H1 (cell line): ENCODE data around the gene KCNC1. TPM values are rescaled to one million over a fixed set of nuclear protein-coding genes. Genes with fewer than 3 reads are reported as not detected.

Experiments used
- CTCF ChIA-PET: fragments of 300-600 bp; sonication (Branson Sonifier 250); formaldehyde crosslinking; loops from one replicate; lab custom pipeline; 2021; ENCODE audit not compliant: partially characterized antibody; lab: Charles Lee
- POLR2A ChIA-PET: fragments of 300-600 bp; sonication (Branson Sonifier 250); formaldehyde crosslinking; loops from one replicate; lab custom pipeline; 2021; ENCODE audit warnings: inconsistent platforms; ENCODE audit not compliant: partially characterized antibody; lab: Charles Lee
- DNase-seq, 2 experiments: peaks; one replicate each; pipeline versions ENCODE4 v3.0.0 to v3.0.0-alpha.2; 2010 to 2022; ENCODE audit warnings: low spot score in 2 of 2, low read depth in 1 of 2, mixed read lengths in 1 of 2
- FAIRE-seq: peaks from 2 replicates; lab custom pipeline; 2011; peaks lifted over from hg19 to GRCh38; lab: Jason Lieb, UNC
- H2AFZ ChIP-seq: 2 replicates; pipeline ENCODE4 v1.8.1; 2012; ENCODE audit warnings: low read length, inconsistent platforms
- H2AK5ac ChIP-seq: 2 replicates; pipeline ENCODE4 v1.6.1; 2013; ENCODE audit warnings: low read depth, low read length
- H2BK120ac ChIP-seq: replicated peaks from 2 replicates; pipeline ENCODE3; 2013; ENCODE audit warnings: low read depth, low read length, inconsistent platforms
- H2BK12ac ChIP-seq: 2 replicates; pipeline ENCODE4 v1.6.1; 2013; ENCODE audit warnings: low read depth, low read length
- H2BK15ac ChIP-seq: 2 replicates; pipeline ENCODE4 v1.6.1; 2013; ENCODE audit warnings: low read length
- H2BK20ac ChIP-seq: 2 replicates; pipeline ENCODE4 v1.6.1; 2013; ENCODE audit warnings: low read length
- H2BK5ac ChIP-seq: 2 replicates; pipeline ENCODE4 v1.6.1; 2013; ENCODE audit warnings: low read depth, low read length
- H3K14ac ChIP-seq: 2 replicates; pipeline ENCODE4 v1.6.1; 2013; ENCODE audit warnings: inconsistent platforms; ENCODE audit not compliant: insufficient read length
- H3K18ac ChIP-seq: 2 replicates; pipeline ENCODE4 v1.6.1; 2013; ENCODE audit warnings: low read length; ENCODE audit errors: extremely low read depth
- H3K23ac ChIP-seq: 2 replicates; pipeline ENCODE4 v1.6.1; 2013; ENCODE audit warnings: inconsistent platforms; ENCODE audit not compliant: insufficient read length
- H3K23me2 ChIP-seq: 2 replicates; pipeline ENCODE4 v1.6.1; 2013; ENCODE audit warnings: low read depth, low read length
- H3K27ac ChIP-seq: 2 replicates; pipeline ENCODE4 v1.6.1; 2011; ENCODE audit warnings: low read depth, low read length, inconsistent platforms
- H3K27me3 ChIP-seq, 4 experiments: replicated peaks in 1 of 4; 1 replicate in 1 of 4; 2 replicates in 3 of 4; pipeline versions ENCODE4 v1.6.1 to v1.8.1; 2011 to 2013; ENCODE audit warnings: low read length in 3 of 4, mild to moderate bottlenecking in 3 of 4, inconsistent platforms in 2 of 4, mixed read lengths in 2 of 4, moderate library complexity in 1 of 4; ENCODE audit not compliant: control insufficient read depth in 3 of 4, insufficient read depth in 3 of 4; ENCODE audit errors: extremely low read depth in 1 of 4
- H3K36me3 ChIP-seq, 4 experiments: 2 replicates each; pipeline versions ENCODE4 v1.6.1 to v1.8.1; 2011 to 2013; ENCODE audit warnings: mild to moderate bottlenecking in 4 of 4, low read length in 3 of 4, moderate library complexity in 2 of 4, control low read depth in 1 of 4, inconsistent platforms in 1 of 4; ENCODE audit not compliant: insufficient read depth in 4 of 4, control insufficient read depth in 2 of 4
- H3K4ac ChIP-seq: replicated peaks from 2 replicates; pipeline ENCODE3; 2013; ENCODE audit warnings: low read length, low read depth, mixed read lengths, inconsistent platforms; ENCODE audit not compliant: insufficient read length
- H3K4me1 ChIP-seq, 4 experiments: replicated peaks in 1 of 4; 1 replicate in 1 of 4; 2 replicates in 3 of 4; pipeline versions ENCODE4 v1.6.1 to v1.8.1; 2011 to 2013; ENCODE audit warnings: low read length in 3 of 4, inconsistent platforms in 2 of 4, mixed read lengths in 1 of 4; ENCODE audit not compliant: insufficient read depth in 4 of 4, control insufficient read depth in 3 of 4
- H3K4me2 ChIP-seq, 2 experiments: 2 replicates each; pipeline versions ENCODE4 v1.6.1 to v1.8.1; 2011 to 2013; ENCODE audit warnings: low read depth in 2 of 2, low read length in 2 of 2, control low read depth in 1 of 2, inconsistent platforms in 1 of 2, mild to moderate bottlenecking in 1 of 2; ENCODE audit not compliant: insufficient read depth in 1 of 2
- H3K4me3 ChIP-seq, 4 experiments: fragments of 200-600, 300-600 bp in 1 of 4; sonication (generic), shearing (Covaris generic), sonication (Bioruptor Twin) in 1 of 4; 2 replicates each; pipeline versions ENCODE4 v1.5.1 to v1.8.1; 2011 to 2016; ENCODE audit warnings: low read length in 4 of 4, low read depth in 3 of 4, control low read depth in 2 of 4, inconsistent platforms in 2 of 4, mild to moderate bottlenecking in 2 of 4, mixed read lengths in 1 of 4, moderate library complexity in 1 of 4; ENCODE audit not compliant: insufficient read depth in 2 of 4; ENCODE audit errors: extremely low read depth in 1 of 4
- H3K56ac ChIP-seq: replicated peaks from 2 replicates; pipeline ENCODE3; 2013; ENCODE audit warnings: low read depth, mild to moderate bottlenecking, mixed read lengths, low read length, inconsistent platforms; ENCODE audit not compliant: insufficient read length
- H3K79me1 ChIP-seq: 2 replicates; pipeline ENCODE4 v1.6.1; 2013; ENCODE audit warnings: low read depth, low read length, control low read depth
- H3K79me2 ChIP-seq, 2 experiments: 2 replicates each; pipeline versions ENCODE4 v1.6.1 to v1.8.1; 2012 to 2013; ENCODE audit warnings: low read length in 2 of 2, mild to moderate bottlenecking in 2 of 2, inconsistent platforms in 1 of 2; ENCODE audit not compliant: insufficient read depth in 2 of 2, control insufficient read depth in 1 of 2
- H3K9ac ChIP-seq, 4 experiments: replicated peaks in 1 of 4; 1 replicate in 1 of 4; 2 replicates in 3 of 4; pipeline versions ENCODE4 v1.6.1 to v1.8.1; 2011 to 2013; ENCODE audit warnings: low read depth in 3 of 4, low read length in 3 of 4, control low read depth in 2 of 4, mild to moderate bottlenecking in 2 of 4, moderate library complexity in 2 of 4, inconsistent platforms in 1 of 4; ENCODE audit errors: extremely low read depth in 1 of 4
- H3K9me3 ChIP-seq, 2 experiments: 2 replicates each; pipeline versions ENCODE4 v1.6.1 to v1.8.1; 2012 to 2013; ENCODE audit warnings: mild to moderate bottlenecking in 2 of 2, moderate library complexity in 2 of 2, control low read depth in 1 of 2, inconsistent platforms in 1 of 2, low read depth in 1 of 2, low read length in 1 of 2, mixed read lengths in 1 of 2; ENCODE audit not compliant: insufficient read depth in 2 of 2
- H4K20me1 ChIP-seq, 2 experiments: replicated peaks in 1 of 2; 2 replicates each; pipeline versions ENCODE3 to v1.8.1; 2011 to 2013; ENCODE audit warnings: inconsistent platforms in 2 of 2, low read length in 2 of 2, mild to moderate bottlenecking in 1 of 2; ENCODE audit not compliant: insufficient read depth in 2 of 2, control insufficient read depth in 1 of 2
- H4K5ac ChIP-seq: 2 replicates; pipeline ENCODE4 v1.6.1; 2013; ENCODE audit warnings: low read length, low read depth, mixed read lengths, inconsistent platforms; ENCODE audit not compliant: insufficient read length
- H4K8ac ChIP-seq: 2 replicates; pipeline ENCODE4 v1.8.0; 2013; ENCODE audit warnings: mild to moderate bottlenecking, moderate library complexity, low read length, inconsistent platforms; ENCODE audit not compliant: insufficient read depth; ENCODE audit errors: extremely low read depth
- H4K91ac ChIP-seq: replicated peaks from 2 replicates; pipeline ENCODE3; 2013; ENCODE audit warnings: low read length, mixed read lengths, inconsistent platforms; ENCODE audit not compliant: insufficient read length
- ATF2 ChIP-seq: IDR thresholded peaks from 2 replicates; pipeline ENCODE4 v1.6.1; 2012; ENCODE audit warnings: low read length, inconsistent platforms
- CTCF ChIP-seq, 3 experiments: IDR thresholded peaks; 1 replicate in 2 of 3; 2 replicates in 1 of 3; pipeline versions ENCODE4 v1.5.1 to v1.6.1; 2011; ENCODE audit warnings: low read length in 3 of 3, mild to moderate bottlenecking in 3 of 3, inconsistent platforms in 2 of 3, low read depth in 1 of 3, moderate library complexity in 1 of 3; ENCODE audit not compliant: insufficient read depth in 1 of 3; ENCODE audit errors: control extremely low read depth in 1 of 3
- GTF2F1 ChIP-seq: IDR thresholded peaks from 2 replicates; pipeline ENCODE4 v1.6.1; 2012; ENCODE audit warnings: low read depth, low read length, improper control_type of control experiment, borderline replicate concordance
- KDM4A ChIP-seq: IDR thresholded peaks from one replicate; pipeline ENCODE4 v1.7.1; 2012; ENCODE audit warnings: low read depth, mild to moderate bottlenecking, moderate library complexity, low read length, inconsistent platforms; ENCODE audit not compliant: severe bottlenecking
- PHF8 ChIP-seq: fragments of 200-600 bp; sonication (generic); conservative IDR thresholded peaks from 2 replicates; pipeline ENCODE4 v1.7.1; 2012; ENCODE audit warnings: low read depth, mild to moderate bottlenecking, inconsistent platforms, low read length, moderate library complexity
- POLR2AphosphoS5 ChIP-seq: IDR thresholded peaks from 2 replicates; pipeline ENCODE4 v1.6.1; 2011; ENCODE audit warnings: low read depth, low read length
- RBBP5 ChIP-seq: IDR thresholded peaks from 2 replicates; pipeline ENCODE4 v1.7.1; 2012; ENCODE audit warnings: low read depth, mild to moderate bottlenecking, inconsistent platforms, low read length, moderate library complexity, borderline replicate concordance
- TAF7 ChIP-seq: optimal IDR thresholded peaks from 2 replicates; pipeline ENCODE3; 2011; ENCODE audit warnings: low read depth, mild to moderate bottlenecking, inconsistent platforms, low read length, moderate library complexity, borderline replicate concordance
- TCF12 ChIP-seq: IDR thresholded peaks from 2 replicates; pipeline ENCODE4 v1.6.1; 2011; ENCODE audit warnings: low read depth, mild to moderate bottlenecking, low read length
- WGBS, 2 experiments: shearing (Covaris generic) in 1 of 2; methylation state at CpG; one replicate each; pipeline versions ENCODE4 v1.1.6 to v1.1.7; 2013 to 2015; ENCODE audit warnings: low lambda C conversion rate in 2 of 2, mixed read lengths in 2 of 2, inconsistent platforms in 1 of 2, low coverage in 1 of 2, missing lambda C conversion rate in 1 of 2; ENCODE audit not compliant: insufficient replicate concordance in 2 of 2, insufficient coverage in 1 of 2, insufficient read length in 1 of 2; ENCODE audit errors: extremely low coverage in 1 of 2, missing lambda C conversion rate in 1 of 2; 5-methylcytosine and 5-hydroxymethylcytosine counted together
- polyA plus RNA-seq, 7 experiments: library from polyadenylated mRNA; depleted of rRNA in 3 of 7; stranded (reverse) in 5 of 7; unstranded in 2 of 7; fragments of >200 nt in 5 of 7; fragments of 200-250 nt in 2 of 7; gene quantifications; 1 replicate in 5 of 7; 2 replicates in 1 of 7; 4 replicates in 1 of 7; pipeline versions ENCODE4 v1.2.1 to v1.2.3, GENCODE V29; 2011 to 2013; ENCODE audit warnings: missing spikeins in 2 of 7, mixed read lengths in 2 of 7
- total RNA-seq: library from RNA; stranded (reverse); fragmentation: NEBNext Ultra II Directional; extraction: Animal tissue kit (Norgen Biotek cat#: 25700); gene quantifications from 2 replicates; pipeline ENCODE4 v1.2.1, GENCODE V29; 2021

KCNC1 gene
- total and polyA plus RNA-seq, 2 of the 8 experiments (the other 6 are each of a cell fraction or from before 2014, with no cell fraction given), result 0.11 to 0.26 TPM

GRCh38 chr11:17752144-17752543 is 17.6 kb downstream of the KCNC1 start:
- Histone ChIP-seq H3K27ac (no peak overlapping the region), H3K4me1 (no peaks in the 10 kb centered on the region), H4K20me1 (no peaks in the 10 kb centered on the region), H2AK5ac (no peak overlapping the region), H3K79me1 (no peaks in the 10 kb centered on the region), H3K27me3 (no peaks in the 10 kb centered on the region), H3K14ac (no peak overlapping the region), H2BK20ac (no peak overlapping the region), H4K8ac (no peak overlapping the region), H3K18ac (no peak overlapping the region), H2AFZ (no peak overlapping the region), H3K23ac (no peak overlapping the region), H3K79me2 (no peaks in the 10 kb centered on the region), H3K36me3 (no peaks in the 10 kb centered on the region), H3K56ac (no peak overlapping the region), H4K91ac (no peak overlapping the region), H2BK5ac (no peak overlapping the region), H3K9ac (no peak overlapping the region), H4K5ac (no peak overlapping the region), H2BK12ac (no peak overlapping the region), H3K4me3 (no peak overlapping the region), H3K23me2 (no peaks in the 10 kb centered on the region), H3K4me2 (no peak overlapping the region), H2BK15ac (no peak overlapping the region), H3K9me3 (no peaks in the 10 kb centered on the region), H3K4ac (no peak overlapping the region), H2BK120ac (no peak overlapping the region)
- WGBS, 2 experiments, result 84% methylated on average over 7 of the region's 7 CpGs; no CpG with 5 or more reads in 1 of the 2 experiments
- no peak for FAIRE-seq
- POLR2A ChIA-PET, result no interaction called here
- CTCF ChIA-PET, result interaction anchor here (0.6 to 3.3 kb wide), 26 partner anchors 9 to 229 kb away, joined by 3 to 23 read pairs (median 5); no protein-coding TSS in a partner anchor
- DNase-seq, result no peak
- TF ChIP-seq RBBP5, result no peak
- no peak for TF ChIP-seq TAF7
- no peak for TF ChIP-seq GTF2F1
- TF ChIP-seq POLR2AphosphoS5, result no peak
- no peak for TF ChIP-seq CTCF (IDR thresholded peaks at IDR 0.05; ENCODE audit: control extremely low read depth in 1 of 3, insufficient read depth in 1 of 3, low read depth in 1 of 3, low read length in 3 of 3)
- TF ChIP-seq PHF8, result no peak
- TF ChIP-seq ATF2, result no peak
- no peak for TF ChIP-seq KDM4A
- TF ChIP-seq TCF12, result no peak
